T-helper 2 cell treated with Interferon-gamma antibody and Interleukin-4, amounts not matched to agents 5 μg/mL and 100 μg/mL, for 36 hours (primary cell): ENCODE measurements around the gene SEPTIN5.
A peak's percentile ranks its signal among the peaks of the same experiment; 100 is the strongest.
"Not testable (repeated sequence)": the region's sequence is repeated elsewhere in the genome, so short reads cannot be mapped to it uniquely, and the experiment has no call there.

Experiments used
- DNase-seq: peaks from one replicate; pipeline ENCODE4 v3.0.0; 2021; ENCODE audit warnings: low spot score
- H3K27ac Mint-ChIP-seq: one replicate; pipeline ENCODE4 v1.8.0; 2021; ENCODE audit warnings: mild to moderate bottlenecking, mixed read lengths
- H3K27me3 Mint-ChIP-seq: one replicate; pipeline ENCODE4 v1.8.0; 2021; ENCODE audit warnings: low read depth, mixed read lengths
- H3K36me3 Mint-ChIP-seq: one replicate; pipeline ENCODE4 v1.8.0; 2021; ENCODE audit warnings: low read depth, mixed read lengths
- H3K4me1 Mint-ChIP-seq: one replicate; pipeline ENCODE4 v1.8.0; 2021; ENCODE audit warnings: low read depth, mixed read lengths
- H3K4me3 Mint-ChIP-seq: one replicate; pipeline ENCODE4 v1.8.0; 2022; ENCODE audit warnings: mild to moderate bottlenecking, moderate library complexity, mixed read lengths
- H3K9me3 Mint-ChIP-seq: one replicate; pipeline ENCODE4 v1.8.0; 2021; ENCODE audit warnings: mixed read lengths

SEPTIN5 gene

GRCh38 chr22:19724927-19725661, 10.8 kb downstream of the SEPTIN5 start:
- H3K9me3 Mint-ChIP-seq, result no peaks in the 10 kb centered on the region
- no peaks in the 10 kb centered on the region for H3K4me1 Mint-ChIP-seq
- H3K27ac Mint-ChIP-seq, result no peak overlapping the region
- H3K27me3 Mint-ChIP-seq, result peaks cover 37% of the 10 kb centered on the region
- H3K4me3 Mint-ChIP-seq, result peak overlapping the region; percentile 43
- DNase-seq, result no peak
- no peaks in the 10 kb centered on the region for H3K36me3 Mint-ChIP-seq

DNA sequence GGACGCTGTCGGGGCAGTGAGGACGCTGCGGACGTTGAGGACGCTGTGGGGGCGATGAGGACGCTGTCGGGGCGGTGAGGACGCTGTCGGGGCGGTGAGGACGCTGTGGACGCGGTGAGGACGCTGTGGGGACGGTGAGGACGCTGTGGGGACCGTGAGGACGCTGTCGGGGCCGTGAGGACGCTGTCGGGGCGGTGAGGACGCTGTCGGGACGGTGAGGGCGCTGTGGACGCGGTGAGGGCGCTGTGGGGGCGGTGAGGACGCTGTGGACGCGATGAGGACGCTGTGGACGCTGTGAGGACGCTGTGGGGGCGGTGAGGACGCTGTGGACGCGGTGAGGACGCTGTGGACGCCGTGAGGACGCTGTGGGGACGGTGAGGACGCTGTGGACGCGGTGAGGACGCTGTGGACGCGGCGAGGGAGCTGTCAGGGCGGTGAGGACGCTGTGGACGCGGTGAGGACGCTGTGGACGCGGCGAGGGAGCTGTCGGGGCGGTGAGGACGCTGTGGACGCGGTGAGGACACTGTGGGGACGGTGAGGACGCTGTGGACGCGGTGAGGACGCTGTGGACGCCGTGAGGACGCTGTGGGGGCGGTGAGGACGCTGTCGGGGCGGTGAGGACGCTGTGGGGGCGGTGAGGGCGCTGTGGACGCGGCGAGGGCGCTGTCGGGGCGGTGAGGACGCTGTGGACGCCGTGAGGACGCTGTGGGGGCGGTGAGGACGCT, 11.9 kb downstream of the SEPTIN5 start:
- not testable (repeated sequence) for H3K4me1 Mint-ChIP-seq, H3K36me3 Mint-ChIP-seq, H3K9me3 Mint-ChIP-seq, H3K4me3 Mint-ChIP-seq, H3K27ac Mint-ChIP-seq, DNase-seq
- peaks cover 28% of the 10 kb centered on the region for H3K27me3 Mint-ChIP-seq

DNA sequence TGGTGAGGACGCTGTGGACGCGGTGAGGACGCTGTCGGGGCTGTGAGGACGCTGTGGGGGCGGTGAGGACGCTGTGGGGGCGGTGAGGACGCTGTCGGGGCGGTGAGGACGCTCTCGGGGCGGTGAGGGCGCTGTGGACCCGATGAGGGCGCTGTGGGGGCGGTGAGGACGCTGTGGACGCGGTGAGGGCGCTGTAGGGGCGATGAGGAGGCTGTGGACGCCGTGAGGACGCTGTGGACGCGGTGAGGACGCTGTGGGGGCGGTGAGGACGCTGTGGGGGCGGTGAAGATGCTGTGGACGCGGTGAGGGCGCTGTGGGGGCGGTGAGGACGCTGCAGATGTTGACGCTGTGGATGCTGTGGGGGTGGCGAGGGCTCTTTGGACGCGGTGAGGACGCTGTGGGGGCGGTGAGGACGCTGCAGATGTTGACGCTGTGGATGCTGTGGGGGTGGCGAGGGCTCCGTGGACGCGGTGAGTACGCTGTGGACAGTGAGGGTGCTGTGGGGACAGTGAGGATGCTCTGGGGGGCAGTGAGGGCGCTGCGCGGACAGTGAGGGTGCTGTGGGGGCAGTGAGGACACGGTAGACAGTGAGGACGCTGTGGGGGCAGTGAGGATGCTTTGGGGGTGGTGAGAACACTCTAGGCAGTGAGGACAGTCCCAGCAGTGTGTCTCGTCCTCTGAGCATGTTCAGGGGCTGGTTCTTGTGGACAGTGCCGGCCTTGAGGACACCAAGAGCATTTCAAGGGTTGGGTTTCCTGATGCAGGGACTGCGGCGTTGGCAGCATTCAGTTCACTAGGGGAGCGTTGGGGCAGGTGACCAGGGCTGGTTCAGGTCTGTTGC, 13.2 kb downstream of the SEPTIN5 start:
- H3K4me3 Mint-ChIP-seq, result no peak overlapping the region
- no peak overlapping the region for H3K27ac Mint-ChIP-seq
- no peaks in the 10 kb centered on the region for H3K9me3 Mint-ChIP-seq
- peaks cover 2% of the 10 kb centered on the region for H3K4me1 Mint-ChIP-seq
- H3K36me3 Mint-ChIP-seq, result no peaks in the 10 kb centered on the region
- H3K27me3 Mint-ChIP-seq, result peaks cover 23% of the 10 kb centered on the region
- DNase-seq, result no peak

GRCh38 chr22:19728271-19728670, 14.0 kb downstream of the SEPTIN5 start:
- DNase-seq, result no peak

DNA sequence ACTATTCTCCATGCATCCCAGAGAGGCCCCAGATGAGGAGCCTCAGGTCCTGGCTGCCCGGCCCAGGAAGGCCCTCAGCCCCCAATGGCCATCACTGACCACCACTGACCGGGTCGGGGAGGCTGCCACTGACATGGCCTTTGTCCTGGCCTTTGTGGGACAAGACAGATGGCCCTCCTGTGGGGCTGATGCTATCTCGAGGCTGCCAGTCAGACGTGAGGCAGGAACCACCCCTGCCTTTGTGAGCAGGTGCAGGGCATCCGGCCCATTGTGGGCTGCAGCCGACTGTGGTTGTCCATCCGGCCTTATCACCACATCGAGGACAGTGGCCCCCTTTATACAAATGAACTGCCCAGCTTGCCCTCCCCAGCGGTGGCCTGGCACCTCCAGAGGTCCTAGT, 14.5 kb downstream of the SEPTIN5 start:
- Mint-ChIP-seq H3K36me3 (no peaks in the 10 kb centered on the region), H3K9me3 (no peaks in the 10 kb centered on the region), H3K4me3 (no peak overlapping the region), H3K4me1 (peaks cover 2% of the 10 kb centered on the region), H3K27me3 (peaks cover 14% of the 10 kb centered on the region), H3K27ac (no peak overlapping the region)
- DNase-seq, result no peak

More at GRCh38 chr22:19728271-19728670, 14.0 kb downstream of the SEPTIN5 start:
- Mint-ChIP-seq H3K9me3 (no peaks in the 10 kb centered on the region), H3K4me1 (peaks cover 2% of the 10 kb centered on the region), H3K36me3 (no peaks in the 10 kb centered on the region), H3K27ac (no peak overlapping the region), H3K27me3 (peaks cover 17% of the 10 kb centered on the region), H3K4me3 (no peak overlapping the region)

DNA sequence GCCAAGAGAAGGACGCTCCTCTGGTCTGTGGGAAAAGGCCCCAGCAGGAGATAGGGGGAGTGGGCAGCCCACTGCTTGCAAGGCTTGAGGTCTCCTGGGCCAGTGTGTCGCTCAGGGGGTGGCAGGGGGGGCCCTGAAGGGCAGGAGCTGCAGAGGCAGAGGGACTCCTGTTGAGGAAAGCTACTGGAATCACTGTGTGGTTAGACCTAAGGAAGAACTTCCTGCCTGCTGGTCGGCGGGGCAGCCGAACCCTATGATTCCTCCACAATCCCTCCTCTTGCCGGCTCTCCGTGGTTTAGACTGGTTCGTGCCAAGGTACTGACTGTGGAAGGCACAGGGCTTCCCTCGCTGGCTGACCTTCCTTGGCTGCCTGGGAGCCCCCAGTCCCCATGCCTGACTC, 15.2 kb downstream of the SEPTIN5 start:
- Mint-ChIP-seq H3K27me3 (peaks cover 13% of the 10 kb centered on the region), H3K4me1 (peaks cover 2% of the 10 kb centered on the region), H3K9me3 (no peaks in the 10 kb centered on the region)

DNA sequence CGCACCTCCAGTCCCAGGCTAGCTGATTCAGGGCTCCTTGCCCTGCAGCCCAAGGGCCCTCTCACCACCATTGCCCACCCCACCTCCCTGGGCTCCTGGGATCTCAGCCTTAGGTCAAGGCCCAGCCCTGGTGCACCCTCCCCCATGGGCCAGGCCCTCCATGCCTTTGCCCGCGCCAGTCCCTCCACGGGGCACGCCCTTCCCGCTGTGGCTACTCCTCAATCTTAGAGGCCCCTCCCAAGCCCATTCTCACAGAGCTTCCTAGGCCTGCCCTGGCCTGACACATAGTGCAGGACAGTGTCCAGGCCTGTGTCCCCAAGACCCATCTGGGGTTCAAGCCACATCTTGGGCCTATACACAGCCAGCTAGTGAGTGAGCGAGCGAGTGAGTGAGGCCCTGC, 15.9 kb downstream of the SEPTIN5 start:
- H3K27ac Mint-ChIP-seq, result no peak overlapping the region
- DNase-seq, result no peak
- H3K4me1 Mint-ChIP-seq, result peaks cover 2% of the 10 kb centered on the region
- H3K36me3 Mint-ChIP-seq, result no peaks in the 10 kb centered on the region
- H3K9me3 Mint-ChIP-seq, result no peaks in the 10 kb centered on the region
- H3K27me3 Mint-ChIP-seq, result peaks cover 6% of the 10 kb centered on the region
- H3K4me3 Mint-ChIP-seq, result no peak overlapping the region

More for the DNA sequence above, 15.2 kb downstream of the SEPTIN5 start:
- Mint-ChIP-seq H3K4me3 (no peak overlapping the region), H3K36me3 (no peaks in the 10 kb centered on the region), H3K27ac (no peak overlapping the region)
- DNase-seq, result no peak

- H3K27me3 Mint-ChIP-seq, result peaks cover 2% of the 10 kb centered on the region
- H3K27ac Mint-ChIP-seq, result peak overlapping the region; percentile 49
- peak overlapping the region; percentile 79 for H3K4me3 Mint-ChIP-seq
Observed at GRCh38 chr22:19730655-19731360, 16.5 kb downstream of the SEPTIN5 start.

DNA sequence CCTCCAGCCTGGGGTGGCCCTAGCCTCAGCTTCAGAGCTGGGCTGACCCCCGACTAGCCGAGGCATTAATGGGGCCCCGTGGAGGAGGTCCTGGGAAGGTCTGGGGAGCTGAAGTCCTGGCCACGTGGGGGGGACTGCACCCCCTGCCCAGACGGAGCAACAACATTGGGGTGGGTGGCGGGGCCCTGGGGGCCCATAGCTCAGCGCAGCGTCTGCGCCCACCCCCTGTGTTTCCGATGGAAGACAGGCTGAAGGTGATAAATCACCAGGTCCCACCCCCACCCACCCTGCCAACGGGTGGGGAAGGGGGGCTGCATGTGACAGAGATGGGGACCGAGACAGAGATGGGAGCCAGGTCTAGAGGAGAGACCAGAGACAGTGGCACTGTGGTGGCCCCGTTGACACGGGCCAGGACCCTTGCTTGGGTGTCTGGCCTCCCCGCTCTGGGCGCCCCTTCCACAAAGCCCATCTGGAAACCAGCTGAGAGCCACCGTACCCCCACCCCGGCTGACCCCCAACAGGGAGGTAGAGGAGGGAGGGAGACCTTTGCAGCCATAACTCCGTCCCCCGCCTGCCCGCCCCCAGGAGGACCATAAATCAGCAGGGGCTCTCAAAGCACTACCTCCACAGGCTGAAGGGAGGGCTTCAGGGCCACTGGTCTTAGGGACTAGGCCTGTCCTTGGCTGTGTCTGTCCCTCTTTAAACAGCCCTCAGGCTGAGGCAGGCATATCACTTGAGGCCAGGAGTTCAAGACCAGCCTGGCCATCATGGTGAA, 17.2 kb downstream of the SEPTIN5 start:
- Mint-ChIP-seq H3K4me3 (no peak overlapping the region), H3K27me3 (peaks cover 2% of the 10 kb centered on the region), H3K36me3 (no peaks in the 10 kb centered on the region), H3K4me1 (peaks cover 2% of the 10 kb centered on the region), H3K27ac (no peak overlapping the region), H3K9me3 (no peaks in the 10 kb centered on the region)
- DNase-seq, result no peak

More at GRCh38 chr22:19730655-19731360, 16.5 kb downstream of the SEPTIN5 start:
- no peaks in the 10 kb centered on the region for H3K9me3 Mint-ChIP-seq
- H3K4me1 Mint-ChIP-seq, result peaks cover 2% of the 10 kb centered on the region
- DNase-seq, result peak; percentile 64
- no peaks in the 10 kb centered on the region for H3K36me3 Mint-ChIP-seq

GRCh38 chr22:19732403-19733113, 18.3 kb downstream of the SEPTIN5 start:
- Mint-ChIP-seq H3K4me1 (peaks cover 2% of the 10 kb centered on the region), H3K36me3 (no peaks in the 10 kb centered on the region), H3K27me3 (peaks cover 2% of the 10 kb centered on the region), H3K9me3 (no peaks in the 10 kb centered on the region), H3K27ac (no peak overlapping the region), H3K4me3 (no peak overlapping the region)
- DNase-seq, result no peak

DNA sequence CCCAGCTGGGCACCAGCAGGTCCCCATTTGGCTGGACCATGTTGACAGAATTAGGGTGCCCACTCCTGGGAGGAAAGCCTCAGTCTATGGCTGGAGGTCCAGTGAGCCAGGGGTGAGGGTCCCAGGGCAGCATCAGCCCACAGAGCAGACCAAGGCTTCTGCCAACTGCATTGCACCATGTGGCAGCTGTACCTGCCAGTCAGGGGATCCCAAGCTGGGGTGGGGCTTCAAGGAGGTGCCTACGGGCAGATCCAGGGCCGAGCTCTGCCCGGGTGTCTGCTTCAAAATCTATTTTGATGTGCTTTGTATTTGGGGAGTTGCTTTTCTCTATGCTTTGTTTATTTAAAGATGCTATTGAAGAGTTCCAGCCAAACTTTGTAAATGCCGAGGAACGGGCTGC, 19.5 kb downstream of the SEPTIN5 start:
- H3K4me3 Mint-ChIP-seq, result no peak overlapping the region
- peaks cover 2% of the 10 kb centered on the region for H3K4me1 Mint-ChIP-seq
- H3K36me3 Mint-ChIP-seq, result no peaks in the 10 kb centered on the region
- H3K27me3 Mint-ChIP-seq, result peaks cover 2% of the 10 kb centered on the region
- no peaks in the 10 kb centered on the region for H3K9me3 Mint-ChIP-seq
- no peak overlapping the region for H3K27ac Mint-ChIP-seq
- DNase-seq, result no peak

- Mint-ChIP-seq H3K4me3 (no peak overlapping the region), H3K27me3 (peaks cover 2% of the 10 kb centered on the region), H3K27ac (no peak overlapping the region), H3K36me3 (no peaks in the 10 kb centered on the region), H3K9me3 (no peaks in the 10 kb centered on the region), H3K4me1 (peaks cover 2% of the 10 kb centered on the region)
- DNase-seq, result no peak
Observed at GRCh38 chr22:19734163-19734562, 19.9 kb downstream of the SEPTIN5 start.
